K562 (cell line): ENCODE results near the gene LRRC49. TPM values are rescaled to one million over a fixed set of nuclear protein-coding genes. Genes with fewer than 3 reads are reported as not detected.

Experiments used
- ATAC-seq: fragments of 200-7000 bp; cut with Tn5 transposase; 3 replicates; pipeline ENCODE4 v1.9.1; 2020; ENCODE audit warnings: moderate library complexity
- BruUV-seq: library from RNA; stranded (reverse); fragments of 400-500 nt; replicated peaks from 2 replicates; lab custom pipeline; 2021; lab: Mats Ljungman, UMichigan
- CTCF ChIA-PET: fragments of 300-600 bp; formaldehyde crosslinking; extraction: SDS; loops from one replicate; lab custom pipeline; 2021; ENCODE audit warnings: low intra/inter-chr PET ratio; lab: Yijun Ruan, JAX
- POLR2A ChIA-PET: fragments of 300-600, 350-650 bp; sonication (Branson Sonifier 250); formaldehyde crosslinking; extraction: SDS; loops from one replicate; lab custom pipeline; 2021; ENCODE audit warnings: antibody characterized with exemption, inconsistent platforms; lab: Yijun Ruan, JAX
- DNase-seq, 4 experiments: peaks; one replicate each; pipeline versions ENCODE4 v3.0.0 to v3.0.0-alpha.2; 2011 to 2018; ENCODE audit warnings: low spot score in 3 of 4, mixed read lengths in 3 of 4; ENCODE audit errors: extremely low read depth in 1 of 4
- FAIRE-seq: peaks from 2 replicates; lab custom pipeline; 2011; peaks lifted over from hg19 to GRCh38; lab: Jason Lieb, UNC
- H2AFZ ChIP-seq: 2 replicates; pipeline ENCODE4 v1.6.0; 2011; ENCODE audit warnings: low read depth, low read length, control low read depth, inconsistent platforms
- H3K27ac ChIP-seq: fragments of 200-600 bp; 3 replicates; pipeline ENCODE4 v1.8.0; 2011; ENCODE audit warnings: low read depth, mild to moderate bottlenecking, control low read depth, inconsistent platforms, low read length, moderate library complexity, mixed read lengths; ENCODE audit errors: extremely low read depth
- H3K27me3 ChIP-seq, 2 experiments: fragments of 300-600 bp in 1 of 2; 2 replicates in 1 of 2; 3 replicates in 1 of 2; pipeline versions ENCODE4 v1.6.0 to v1.8.0; 2011; ENCODE audit warnings: inconsistent platforms in 2 of 2, low read length in 2 of 2, mild to moderate bottlenecking in 1 of 2, mixed read lengths in 1 of 2, moderate library complexity in 1 of 2; ENCODE audit not compliant: control insufficient read depth in 2 of 2, insufficient read depth in 2 of 2
- H3K36me3 ChIP-seq: fragments of 300-600 bp; 3 replicates; pipeline ENCODE4 v1.8.0; 2011; ENCODE audit warnings: mild to moderate bottlenecking, low read length, inconsistent platforms; ENCODE audit not compliant: control insufficient read depth, insufficient read depth
- H3K4me1 ChIP-seq, 2 experiments: fragments of 200-600 bp in 1 of 2; replicated peaks in 1 of 2; 2 replicates in 1 of 2; 3 replicates in 1 of 2; pipeline versions ENCODE4 v1.5.1 to v1.8.0; 2011; ENCODE audit warnings: inconsistent platforms in 2 of 2, low read length in 2 of 2, mild to moderate bottlenecking in 1 of 2, mixed read lengths in 1 of 2, moderate library complexity in 1 of 2; ENCODE audit not compliant: control insufficient read depth in 2 of 2, insufficient read depth in 2 of 2
- H3K4me2 ChIP-seq: 2 replicates; pipeline ENCODE4 v1.6.1; 2011; ENCODE audit warnings: low read length, control low read depth, inconsistent platforms, mixed read lengths; ENCODE audit not compliant: insufficient read depth
- H3K4me3 ChIP-seq: fragments of 200-600 bp; sonication (generic), shearing (Covaris generic); 2 replicates; pipeline ENCODE4 v1.5.1; 2016; ENCODE audit warnings: control low read depth, inconsistent platforms
- H3K79me2 ChIP-seq: fragments of 200-600 bp; 3 replicates; pipeline ENCODE4 v1.8.0; 2011; ENCODE audit warnings: low read length, inconsistent platforms; ENCODE audit not compliant: control insufficient read depth, insufficient read depth
- H3K9ac ChIP-seq, 2 experiments: 2 replicates each; pipeline versions ENCODE4 v1.6.0 to v1.6.1; 2011; ENCODE audit warnings: low read depth in 2 of 2, low read length in 2 of 2, control low read depth in 1 of 2, inconsistent platforms in 1 of 2, mild to moderate bottlenecking in 1 of 2, mixed read lengths in 1 of 2; ENCODE audit not compliant: insufficient read depth in 1 of 2
- H3K9me1 ChIP-seq: one replicate; pipeline ENCODE4 v1.6.0; 2011; ENCODE audit warnings: inconsistent platforms, mild to moderate bottlenecking, low read length, moderate library complexity; ENCODE audit not compliant: control insufficient read depth, insufficient read depth
- H3K9me3 ChIP-seq: replicated peaks from 2 replicates; pipeline ENCODE4 v1.5.1; 2011; ENCODE audit warnings: low read depth, low read length, inconsistent platforms; ENCODE audit not compliant: control insufficient read depth, insufficient read depth
- H4K20me1 ChIP-seq: replicated peaks from 2 replicates; pipeline ENCODE4 v1.6.1; 2011; ENCODE audit warnings: low read length, inconsistent platforms, mixed read lengths; ENCODE audit not compliant: control insufficient read depth, insufficient read depth
- ATF4 ChIP-seq: fragments of 450-650 bp; formaldehyde crosslinking; IDR thresholded peaks from 2 replicates; pipeline ENCODE4 v1.4.0; 2022; ENCODE audit warnings: mild to moderate bottlenecking, moderate library complexity
- ETV6 ChIP-seq, 3 experiments: fragments of 150-350 bp in 1 of 3; sonication (generic) in 1 of 3; formaldehyde crosslinking in 1 of 3; IDR thresholded peaks; 2 replicates each; pipeline versions ENCODE4 v1.6.1 to v1.8.0; 2014 to 2022; ENCODE audit warnings: borderline replicate concordance in 2 of 3, low read depth in 2 of 3, antibody characterized with exemption in 1 of 3, low read length in 1 of 3, mild to moderate bottlenecking in 1 of 3, missing genetic modification reagents in 1 of 3
- HOXB6 ChIP-seq: fragments of 250-450 bp; sonication (Bioruptor Pico); IDR thresholded peaks from 2 replicates; pipeline ENCODE4 v1.5.1; 2022; ENCODE audit warnings: mild to moderate bottlenecking, borderline replicate concordance
- MCM7 ChIP-seq, 2 experiments: fragments of 450-650 bp; IDR thresholded peaks; 2 replicates each; pipeline ENCODE4 v1.6.1; 2016 to 2018
- MYBL2 ChIP-seq, 2 experiments: fragments of 450-650 bp in 1 of 2; sonication (generic) in 1 of 2; formaldehyde crosslinking in 1 of 2; IDR thresholded peaks; 2 replicates each; pipeline versions ENCODE4 v1.6.1 to v1.8.1; 2017 to 2022; ENCODE audit warnings: borderline replicate concordance in 1 of 2, inconsistent platforms in 1 of 2, low read depth in 1 of 2, mild to moderate bottlenecking in 1 of 2, missing genetic modification reagents in 1 of 2, moderate library complexity in 1 of 2
- PHF8 ChIP-seq: fragments of 200-600 bp; sonication (generic); IDR thresholded peaks from 2 replicates; pipeline ENCODE4 v1.6.1; 2012; ENCODE audit warnings: mixed run types, mild to moderate bottlenecking, inconsistent platforms, low read length, moderate library complexity, borderline replicate concordance
- RB1 ChIP-seq: fragments of 450-650 bp; IDR thresholded peaks from 2 replicates; pipeline ENCODE4 v1.6.1; 2017; ENCODE audit warnings: low read depth, mild to moderate bottlenecking
- U2AF1 ChIP-seq: fragments of 200-400 bp; formaldehyde crosslinking; optimal IDR thresholded peaks from 2 replicates; pipeline ENCODE3; 2017; ENCODE audit warnings: mild to moderate bottlenecking, low read depth, low read length, moderate library complexity
- WGBS: fragments of 100-300 bp; shearing (Covaris generic); methylation state at CpG from one replicate; pipeline ENCODE4 v1.1.6; 2016; ENCODE audit warnings: low coverage, mixed read lengths; ENCODE audit not compliant: insufficient coverage; ENCODE audit errors: missing lambda C conversion rate; 5-methylcytosine and 5-hydroxymethylcytosine counted together
- in situ Hi-C: fragments of 300-500 bp; cut with MboI; formaldehyde crosslinking; loops from 4 replicates; pipeline ENCODE4 v1.15.0; 2018; ENCODE audit warnings: inconsistent platforms, mixed read lengths
- intact Hi-C: fragments of 100-400 bp; cut with micrococcal nuclease; formaldehyde crosslinking; loops from 2 replicates; pipeline ENCODE4 v1.14.2; 2022
- polyA plus RNA-seq, 8 experiments: library from polyadenylated mRNA; depleted of rRNA in 4 of 8; stranded (reverse) in 5 of 8; unstranded in 3 of 8; fragments of >200 nt; fragmentation: Nextera tagmentation in 2 of 8; fragmentation: Illumina TruSeq in 1 of 8; extraction: Ambion mirVana in 2 of 8; extraction: Trizol in 1 of 8; gene quantifications; 2 replicates each; pipeline versions ENCODE4 v1.2.1 to v1.2.3, GENCODE V29; 2011 to 2014; ENCODE audit warnings: inconsistent platforms in 1 of 8, missing spikeins in 1 of 8
- total RNA-seq, 7 experiments: library from RNA; depleted of rRNA in 6 of 7; stranded (reverse); fragments of >200 nt in 6 of 7; fragmentation: Illumina TruSeq in 2 of 7; extraction: Trizol in 2 of 7; gene quantifications; 2 replicates each; pipeline versions ENCODE4 v1.2.1 to v1.2.3, GENCODE V29; 2011 to 2021; ENCODE audit warnings: low replicate concordance in 1 of 7

The LRRC49 gene
- total and polyA plus RNA-seq, 9 of the 15 experiments (the other 6 are each of a cell fraction or from before 2014, with no cell fraction given): 0.32 TPM; not detected in 8

DNA sequence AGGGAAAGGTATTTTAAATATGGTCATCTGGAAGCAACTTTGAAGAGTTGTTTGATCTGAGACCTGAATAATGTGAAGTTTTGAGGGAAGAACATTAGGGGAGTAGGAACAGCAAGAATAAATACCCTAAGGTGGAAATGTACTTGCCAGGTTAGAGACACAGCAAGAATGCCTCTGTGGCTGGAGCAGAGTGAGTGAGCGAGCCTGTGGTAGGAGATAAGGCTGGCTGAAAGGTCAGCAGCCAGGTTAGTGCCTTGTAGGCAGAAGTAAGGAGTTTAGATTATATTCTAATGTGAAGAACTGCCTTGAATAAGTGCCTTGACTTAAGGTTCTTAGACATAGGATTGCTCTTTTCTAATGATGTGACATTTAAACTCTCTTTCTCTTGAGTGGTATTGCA is 18.3 kb downstream of the LRRC49 start:
- no peak overlapping the region for H3K4me3 ChIP-seq
- H3K27me3 ChIP-seq: no peaks in the 10 kb centered on the region
- POLR2A ChIA-PET: no interaction called here
- H3K36me3 ChIP-seq: no peaks in the 10 kb centered on the region
- CTCF ChIA-PET: no interaction called here
- no peaks in the 10 kb centered on the region for H3K4me1 ChIP-seq
- no peak overlapping the region for H3K4me2 ChIP-seq
- H3K9ac ChIP-seq: no peak overlapping the region
- no peak for TF ChIP-seq MCM7 (IDR thresholded peaks at IDR 0.05)
- TF ChIP-seq PHF8: no peak
- no peak for TF ChIP-seq U2AF1
- no peak for TF ChIP-seq ATF4
- TF ChIP-seq HOXB6: no peak
- no peak for TF ChIP-seq MYBL2 (IDR thresholded peaks at IDR 0.05; ENCODE audit: low read depth)
- TF ChIP-seq MYBL2 (CRISPR knock-in tag; IDR thresholded peaks at IDR 0.05; ENCODE audit: borderline replicate concordance): no peak
- no peak for TF ChIP-seq RB1
- TF ChIP-seq ETV6 (IDR thresholded peaks at IDR 0.05; ENCODE audit: borderline replicate concordance in 1 of 2, low read depth in 2 of 2, low read length in 1 of 2): no peak
- no peak for TF ChIP-seq ETV6 (CRISPR knock-in tag; IDR thresholded peaks at IDR 0.05; ENCODE audit: borderline replicate concordance)
- no TSS peak for BruUV-seq
- H3K27ac ChIP-seq: no peak overlapping the region
- no peaks in the 10 kb centered on the region for H3K9me1 ChIP-seq
- ATAC-seq (no peak), FAIRE-seq (no peak), DNase-seq (peak in 1 of 4 experiments; percentile 5)
- intact Hi-C loops: no loop called here
- no peaks in the 10 kb centered on the region for H3K79me2 ChIP-seq
- WGBS: 0% methylated on average over 1 of the region's 1 CpG
- in situ Hi-C loops: no loop called here
- no peaks in the 10 kb centered on the region for H4K20me1 ChIP-seq
- no peak overlapping the region for H2AFZ ChIP-seq
- 0 out of 2 replicates have a peak, but pooled peaks cover 4% of the 10 kb centered on the region for H3K9me3 ChIP-seq
